Measurements from ENCODE around the gene C10orf143.
"Not testable (repeated sequence)": the region's sequence is repeated elsewhere in the genome, so short reads cannot be mapped to it uniquely, and the experiment has no call there.

Gene C10orf143

DNA sequence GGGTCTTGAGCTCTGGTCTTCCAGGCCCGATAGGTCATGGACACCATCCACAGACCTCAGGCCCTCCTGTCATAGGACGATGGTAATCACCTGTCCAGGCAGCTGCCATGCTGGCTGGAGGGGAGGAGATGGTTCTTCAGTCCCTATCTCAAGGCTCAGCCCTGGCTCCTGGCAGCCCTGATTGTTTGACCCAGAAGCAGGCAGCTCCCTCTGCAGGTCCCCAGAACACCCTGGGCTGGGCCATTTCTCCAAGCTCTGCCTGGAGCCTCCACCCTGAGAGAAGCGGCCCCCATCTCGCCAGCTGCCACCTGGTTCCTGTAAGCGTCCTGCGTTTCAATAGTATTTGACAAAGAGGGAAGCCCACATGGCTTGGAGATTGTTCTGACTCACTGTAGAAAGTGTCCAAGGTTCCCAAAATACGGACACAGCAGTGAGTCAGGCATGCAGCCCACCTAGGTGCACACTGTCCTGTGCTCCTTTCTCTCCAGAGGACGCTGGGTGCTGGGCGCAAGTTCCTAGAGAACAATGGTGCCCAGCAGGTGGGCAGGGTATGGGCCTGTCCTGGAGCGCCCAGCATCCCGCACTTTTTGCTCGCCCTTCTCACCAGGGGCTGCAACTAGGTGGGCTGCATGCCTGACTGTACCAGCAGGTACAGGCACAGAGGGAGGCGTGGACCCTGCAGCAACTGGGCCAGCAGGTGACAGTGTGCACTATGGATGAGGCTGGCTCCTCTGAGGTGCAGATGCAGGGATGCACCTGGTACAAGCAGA lies 74.1 kb downstream of the C10orf143 start:
- DNase-seq (ENCODE audit: low read depth, low spot score) = no peak

DNA sequence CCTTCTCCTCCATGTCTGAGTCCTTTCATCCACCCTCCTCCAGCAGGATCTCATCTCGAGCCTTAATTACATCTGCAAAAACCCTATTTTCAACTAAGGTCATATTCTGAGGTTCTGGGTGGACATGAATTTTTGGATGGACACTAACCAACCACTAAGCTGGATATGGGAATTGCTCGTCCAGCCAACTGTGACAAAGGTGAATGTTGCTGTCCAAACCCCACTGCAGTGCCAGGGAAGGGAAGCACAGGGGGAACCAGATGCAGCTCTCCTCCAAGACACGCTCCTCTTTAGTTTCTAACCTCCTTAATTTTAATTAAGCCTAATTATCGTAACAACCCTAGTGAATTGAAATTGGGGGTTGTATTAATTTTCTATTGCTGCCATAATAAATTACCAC lies 81.4 kb downstream of the C10orf143 start:
- DNase-seq (ENCODE audit: low read depth, low spot score) = no peak

DNA sequence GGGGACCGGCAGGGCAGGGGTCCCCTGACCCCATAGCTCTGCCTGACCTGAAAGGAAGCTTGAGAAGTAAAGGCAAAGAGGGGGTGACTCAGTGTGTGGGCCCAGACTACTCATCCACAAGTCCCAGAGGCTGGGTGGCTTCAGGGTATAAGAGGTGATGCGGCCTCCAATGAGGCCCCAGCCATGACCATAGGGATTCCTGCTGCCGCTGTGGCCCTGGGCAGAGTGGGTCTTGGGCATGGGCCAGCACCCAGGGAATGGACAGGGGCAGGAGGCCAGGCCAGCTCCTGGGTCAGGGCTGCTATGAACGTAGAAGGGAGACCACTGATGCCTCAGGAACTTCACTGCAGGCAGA lies 82.2 kb downstream of the C10orf143 start:
- DNase-seq (ENCODE audit: low read depth, low spot score) = no peak

DNA sequence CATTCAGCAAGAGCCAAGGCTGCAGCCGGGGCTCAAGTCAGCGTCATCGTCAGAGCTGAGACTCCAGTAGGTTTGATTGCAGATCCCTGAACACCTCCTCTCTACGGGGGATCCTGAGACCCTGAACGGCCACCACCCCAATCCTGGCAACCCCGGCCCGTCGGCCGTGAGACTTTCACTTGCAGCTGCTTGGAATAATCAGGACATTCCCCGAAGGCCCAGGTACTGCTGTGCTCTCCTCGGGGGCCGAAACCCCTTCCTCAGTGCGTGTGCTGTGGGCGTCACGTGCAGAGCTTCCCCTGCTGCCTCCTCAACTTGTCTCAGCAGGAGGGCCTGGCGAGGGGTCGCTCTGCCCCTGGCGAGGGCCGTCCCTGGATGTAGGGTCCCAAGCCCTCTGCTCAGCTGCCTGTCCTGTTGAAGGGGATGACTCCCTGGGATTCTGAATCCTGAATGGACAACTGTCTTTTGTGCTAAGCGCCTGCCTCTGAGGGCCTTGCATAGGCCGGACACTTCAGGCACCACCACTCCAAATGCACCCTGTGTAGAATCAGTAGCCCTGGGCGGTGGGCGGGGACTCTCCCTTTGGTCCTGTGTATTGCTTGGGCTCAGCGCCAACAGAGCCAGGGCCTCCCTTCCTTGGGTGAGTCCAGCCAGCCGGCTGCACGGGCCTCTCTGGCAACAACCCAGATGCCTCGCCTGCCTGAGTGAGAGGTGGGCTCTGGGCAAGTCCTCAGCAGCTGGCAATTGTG lies 82.7 kb downstream of the C10orf143 start:
- DNase-seq (ENCODE audit: low read depth, low spot score) = no peak

DNA sequence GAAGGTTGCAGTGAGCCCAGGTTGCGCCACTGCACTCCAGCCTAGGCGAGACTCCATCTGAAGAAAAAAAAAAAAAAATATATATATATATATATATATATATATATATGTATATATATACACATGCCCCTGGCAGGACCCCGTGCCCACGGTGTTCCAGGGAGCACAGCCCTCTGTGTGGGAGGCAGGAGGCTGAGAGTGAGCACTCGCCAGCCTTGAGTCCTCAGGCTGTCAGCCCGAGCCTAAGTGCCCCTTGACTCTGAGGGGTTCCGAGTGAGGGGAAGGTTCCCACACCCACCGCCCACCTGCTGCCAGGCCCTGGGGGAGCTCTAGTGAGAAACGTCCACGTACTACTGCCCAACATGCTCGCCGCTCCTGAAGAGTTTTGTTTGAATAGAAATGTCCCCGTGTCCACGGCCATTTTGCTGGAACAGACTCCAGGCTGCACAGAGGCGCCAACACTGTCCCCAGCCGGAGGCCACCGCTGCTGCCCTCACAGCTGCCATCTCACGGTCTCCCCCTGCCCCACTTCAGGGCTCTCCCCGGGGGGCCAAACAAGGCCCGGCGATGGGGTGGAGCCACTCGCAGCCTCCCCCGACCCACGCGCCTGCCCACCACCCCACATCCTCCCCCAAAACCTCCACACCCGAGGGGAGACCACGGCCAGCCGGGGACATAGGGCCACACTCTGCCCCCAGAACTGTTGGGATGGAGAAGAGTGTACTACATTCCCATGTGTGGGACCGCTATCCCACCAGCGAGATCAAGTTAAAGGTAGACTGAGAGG lies 83.8 kb downstream of the C10orf143 start:
- no peak for DNase-seq (ENCODE audit: low read depth, low spot score)

DNA sequence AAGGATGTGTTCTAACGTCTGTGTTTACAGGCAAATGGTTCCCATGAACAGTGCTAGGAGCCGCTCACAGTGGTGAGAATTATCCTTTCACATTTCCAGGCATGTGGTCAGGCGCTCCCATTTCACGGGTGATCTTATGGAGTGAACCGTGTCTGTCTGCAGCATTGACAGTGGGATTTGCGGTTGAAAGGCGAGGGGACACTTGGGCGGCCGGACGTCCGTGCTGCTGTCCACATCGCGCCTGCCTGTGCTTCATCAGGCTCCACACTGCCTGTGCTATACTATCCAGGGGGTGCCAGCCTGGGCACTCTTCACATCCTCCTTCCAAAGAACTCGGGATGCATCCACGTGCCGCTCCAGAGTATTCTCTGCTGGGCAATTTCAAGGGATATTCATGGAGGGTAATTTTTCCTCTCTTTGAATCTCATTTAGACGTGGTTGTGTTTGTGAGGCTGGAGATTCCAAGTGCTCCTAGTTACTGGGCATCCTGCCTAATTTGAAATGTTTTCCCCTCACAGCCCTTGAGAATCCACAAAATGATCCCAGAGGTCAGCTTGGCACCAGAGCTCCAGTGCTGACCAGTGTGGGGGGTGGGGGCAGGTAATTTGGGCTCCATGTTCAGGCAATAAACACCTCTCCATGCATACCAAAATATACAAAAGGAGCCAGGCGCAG lies 84.7 kb downstream of the C10orf143 start:
- DNase-seq (ENCODE audit: low read depth, low spot score) = no peak

DNA sequence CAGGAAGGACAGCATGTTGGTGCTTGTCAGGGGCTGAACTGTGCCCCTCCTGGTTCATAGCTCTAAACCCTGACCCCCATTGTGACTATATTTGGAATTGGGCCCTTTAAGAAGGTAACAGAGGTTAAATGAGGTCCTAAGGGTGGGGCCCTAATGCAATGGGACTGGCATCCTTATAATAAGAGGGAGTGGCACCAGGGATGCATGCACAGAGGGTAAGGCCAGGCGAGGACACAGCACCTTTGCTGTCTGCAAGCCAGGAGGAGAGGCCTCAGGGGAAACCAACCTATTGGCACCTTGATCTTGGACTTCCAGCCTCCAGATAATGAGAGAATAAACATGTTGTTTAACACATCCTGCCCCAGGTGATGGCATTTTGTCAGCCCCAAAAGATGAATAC lies 85.3 kb downstream of the C10orf143 start:
- no peak for DNase-seq (ENCODE audit: low read depth, low spot score)

DNA sequence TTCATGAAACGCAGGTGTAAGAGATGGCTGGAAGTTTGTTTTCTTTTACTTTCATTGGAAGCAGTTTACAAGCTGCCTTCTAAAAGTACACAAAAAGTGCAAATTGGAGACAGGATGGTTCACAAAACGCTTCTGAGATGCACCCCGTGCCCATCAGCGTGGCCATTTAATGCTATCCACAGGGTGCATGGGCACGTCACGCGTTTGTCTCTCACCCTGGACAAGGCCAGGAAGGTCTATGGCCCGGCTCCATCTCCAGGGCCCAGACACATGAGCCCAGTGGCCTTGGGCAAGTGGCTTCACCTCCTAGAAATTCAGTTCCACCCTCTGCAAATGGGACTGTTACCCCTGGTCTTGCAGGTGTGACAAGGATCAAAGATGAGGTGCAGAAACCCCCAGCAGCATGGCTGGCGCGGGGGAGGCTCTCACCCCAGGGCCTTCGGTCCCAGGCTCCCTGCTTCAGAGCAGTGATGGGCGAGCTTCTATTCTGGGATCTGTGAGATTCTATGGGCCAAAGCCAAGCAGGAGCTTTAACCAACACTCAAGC lies 85.8 kb downstream of the C10orf143 start:
- no peak for DNase-seq (ENCODE audit: low read depth, low spot score)

DNA sequence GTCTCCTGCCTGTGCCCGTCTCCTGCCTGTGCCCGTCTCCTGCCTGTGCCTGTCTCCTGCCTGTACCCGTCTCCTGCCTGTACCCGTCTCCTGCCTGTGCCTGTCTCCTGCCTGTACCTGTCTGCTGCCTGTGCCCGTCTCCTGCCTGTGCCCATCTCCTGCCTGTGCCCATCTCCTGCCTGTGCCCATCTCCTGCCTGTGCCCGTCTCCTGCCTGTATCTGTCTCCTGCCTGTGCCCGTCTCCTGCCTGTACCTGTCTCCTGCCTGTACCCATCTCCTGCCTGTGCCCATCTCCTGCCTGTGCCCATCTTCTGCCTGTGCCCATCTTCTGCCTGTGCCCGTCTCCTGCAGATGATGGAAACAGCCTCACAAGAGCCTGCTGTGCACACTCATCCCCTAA lies 86.3 kb downstream of the C10orf143 start:
- DNase-seq (ENCODE audit: low read depth, low spot score) = not testable (repeated sequence)

DNA sequence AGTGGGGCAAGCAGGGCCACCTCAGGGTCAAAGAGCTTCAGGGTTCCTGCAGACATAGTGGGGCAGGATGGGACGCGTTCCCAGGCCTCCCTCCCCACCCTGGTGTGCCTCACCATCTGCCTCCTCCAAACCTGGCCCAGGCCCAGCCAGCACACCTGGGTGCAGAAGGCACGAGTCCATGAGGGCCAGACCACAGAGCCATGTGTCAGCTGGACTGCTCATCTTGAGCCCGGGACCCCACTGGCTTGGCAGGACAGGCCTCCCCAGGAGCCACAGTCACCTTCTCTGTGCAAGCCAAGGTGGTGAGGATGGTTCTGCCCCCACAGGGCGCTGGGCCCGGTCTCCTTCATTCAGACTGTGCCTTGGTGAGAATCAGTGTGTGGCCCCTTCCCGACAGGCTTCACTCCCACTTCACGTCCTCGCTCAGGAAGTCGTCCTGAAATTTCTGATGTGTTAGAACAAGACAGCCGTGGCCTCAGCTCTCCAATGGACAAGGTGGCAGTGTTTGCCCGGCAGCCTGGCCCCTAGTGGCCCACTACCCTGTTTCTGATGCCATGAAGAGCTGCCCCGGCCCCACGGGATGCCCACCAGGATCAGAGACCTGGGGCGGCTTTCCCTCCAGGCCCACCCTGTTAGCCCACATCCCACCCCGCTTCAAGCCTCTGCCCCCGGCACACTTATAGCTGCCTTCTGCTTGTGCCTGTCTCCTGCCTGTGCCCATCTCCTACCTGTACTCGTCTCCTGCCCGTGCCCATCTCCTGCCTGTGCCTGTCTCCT lies 87.0 kb downstream of the C10orf143 start:
- DNase-seq (ENCODE audit: low read depth, low spot score) = no peak

DNA sequence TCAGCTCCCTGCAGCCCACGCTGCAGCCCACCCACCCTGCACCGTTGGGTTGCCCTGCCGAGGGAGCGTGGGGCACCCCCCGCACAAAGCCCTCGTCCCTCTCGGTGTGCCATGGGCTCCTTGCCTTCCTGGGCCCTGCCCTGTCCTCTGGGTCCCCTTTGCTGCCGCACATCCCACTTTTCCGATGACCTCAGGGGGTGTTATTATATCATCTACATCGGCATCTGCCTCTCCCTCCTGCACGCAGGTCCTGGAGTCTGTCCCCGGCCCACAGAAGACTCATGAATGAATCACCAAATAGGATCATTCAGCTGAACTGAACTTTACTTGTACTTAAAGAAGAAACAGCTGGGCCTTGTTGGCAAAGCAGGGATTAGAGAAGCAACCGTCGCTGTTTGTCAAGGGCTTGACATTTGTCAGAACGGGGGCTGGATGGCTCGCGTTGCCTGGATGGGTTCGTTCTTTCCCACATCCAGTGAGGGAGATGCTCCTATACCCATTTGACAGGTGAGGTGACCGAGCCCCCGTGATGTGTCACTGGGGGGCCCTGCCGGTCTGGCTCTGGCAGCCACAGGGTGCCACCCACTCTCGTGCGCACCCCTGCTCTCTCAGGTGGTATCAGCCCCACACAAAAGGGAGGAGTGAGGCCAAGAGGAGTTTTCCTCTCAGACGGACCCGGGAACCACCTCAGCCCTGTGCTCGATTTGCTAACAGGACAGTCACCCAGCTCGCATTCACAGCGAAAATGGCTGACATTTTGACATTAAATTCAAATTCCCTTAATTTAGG lies 87.9 kb downstream of the C10orf143 start:
- DNase-seq (ENCODE audit: low read depth, low spot score) = no peak

DNA sequence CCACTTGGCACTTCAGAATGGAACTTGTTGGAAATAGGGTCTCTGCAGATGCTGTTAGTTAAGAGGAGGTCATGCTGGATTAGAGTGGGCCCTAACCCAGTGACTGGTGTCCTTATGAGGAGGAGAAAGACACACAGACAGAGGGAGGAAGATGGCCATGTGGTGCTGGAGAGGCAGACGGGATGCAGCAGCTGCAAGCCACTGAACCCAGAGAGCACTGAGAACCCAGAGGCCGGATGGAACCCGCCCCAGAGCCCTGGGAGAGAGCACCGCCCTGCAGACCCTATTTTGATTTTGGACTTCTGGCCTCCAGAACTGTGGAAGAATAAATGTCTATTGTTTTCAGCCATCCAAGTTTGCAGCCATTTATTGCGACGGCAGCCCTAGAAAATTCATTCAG lies 88.5 kb downstream of the C10orf143 start:
- no peak for DNase-seq (ENCODE audit: low read depth, low spot score)

DNA sequence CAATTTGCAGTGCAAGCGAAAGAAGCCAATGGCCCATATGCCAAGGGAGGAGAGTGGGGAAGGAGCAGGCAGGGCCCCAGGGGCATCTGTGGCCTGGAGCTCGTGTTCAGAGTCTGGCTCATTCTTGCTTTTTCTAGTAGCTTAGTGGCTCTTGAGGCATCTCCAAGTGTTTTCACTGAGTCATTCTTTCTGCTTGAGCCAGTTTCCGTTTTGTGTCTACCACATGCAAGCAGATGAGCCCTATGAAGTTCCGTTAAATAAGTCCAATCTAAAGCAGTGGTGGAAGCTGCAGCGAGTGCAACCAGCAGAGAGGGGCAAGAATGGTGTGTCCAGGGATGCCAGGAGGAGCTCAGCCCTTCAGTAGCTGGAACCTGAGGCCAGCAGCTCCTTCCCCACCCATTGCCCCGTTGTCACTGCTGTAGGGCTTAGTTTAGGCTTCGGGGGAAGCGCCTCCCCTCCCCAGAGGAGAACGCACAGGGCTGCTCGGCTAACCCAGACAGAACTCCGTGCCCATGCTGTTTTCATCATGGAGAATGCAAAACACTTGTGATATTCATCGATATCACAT lies 89.2 kb downstream of the C10orf143 start:
- no peak for DNase-seq (ENCODE audit: low read depth, low spot score)

DNA sequence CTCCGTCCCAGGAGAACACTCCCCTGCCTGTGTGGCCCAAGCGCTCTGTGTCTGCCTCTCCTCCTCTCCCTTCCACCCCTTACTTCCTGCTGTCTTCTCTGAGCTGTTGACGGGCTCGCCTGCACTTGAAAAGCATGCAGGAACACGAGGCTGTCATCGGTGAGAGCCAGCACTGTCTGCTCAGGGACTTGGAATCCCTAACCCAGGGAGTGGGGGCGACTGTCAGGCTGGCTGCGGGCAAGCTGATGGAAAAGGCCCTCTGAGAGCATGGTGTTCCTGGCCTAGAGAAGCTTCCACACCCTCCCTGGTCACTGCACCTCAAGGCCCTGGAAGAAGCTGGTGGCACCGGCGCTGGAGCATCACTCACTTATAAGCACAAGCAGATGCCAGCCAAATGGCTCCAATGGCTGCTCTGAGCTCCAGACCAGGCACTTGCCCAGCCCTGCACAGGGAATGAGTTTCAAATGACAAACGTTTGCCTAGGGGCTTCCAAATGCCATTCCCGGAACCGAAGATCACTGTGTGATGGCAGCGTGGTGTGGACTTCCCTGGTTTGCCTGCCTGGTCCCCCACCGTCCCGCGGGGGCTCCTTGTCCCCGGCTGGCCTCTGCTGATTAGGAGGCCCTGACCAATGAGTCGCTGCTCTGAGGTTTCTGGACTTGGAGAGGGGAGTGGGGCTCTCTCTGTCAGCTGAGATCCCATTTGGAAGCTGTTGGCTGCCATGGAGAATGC lies 89.8 kb downstream of the C10orf143 start:
- DNase-seq (ENCODE audit: low read depth, low spot score) = no peak

DNA sequence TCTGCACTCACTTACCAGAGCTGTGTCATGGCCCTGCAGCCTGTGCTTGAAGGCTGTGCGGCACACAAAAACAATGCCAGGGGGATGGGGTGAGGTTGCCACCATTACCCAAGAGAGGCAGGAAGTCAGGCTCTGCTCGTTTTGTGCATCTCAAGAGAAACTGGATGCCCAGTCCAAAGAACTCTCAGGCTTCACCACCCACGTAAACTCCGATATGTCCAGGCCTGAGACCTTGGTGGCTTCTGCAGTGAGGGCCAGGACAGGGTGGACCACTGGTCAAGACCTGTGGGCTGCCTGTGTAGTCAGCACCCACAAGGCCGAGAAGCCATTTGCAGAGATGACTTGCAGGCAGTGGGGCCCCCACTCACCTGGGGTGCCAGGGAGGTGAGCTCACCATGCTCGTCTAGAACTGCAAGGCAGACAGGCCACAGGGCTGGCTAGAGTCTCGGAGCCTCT lies 91.9 kb downstream of the C10orf143 start:
- DNase-seq (ENCODE audit: low read depth, low spot score) = no peak

DNA sequence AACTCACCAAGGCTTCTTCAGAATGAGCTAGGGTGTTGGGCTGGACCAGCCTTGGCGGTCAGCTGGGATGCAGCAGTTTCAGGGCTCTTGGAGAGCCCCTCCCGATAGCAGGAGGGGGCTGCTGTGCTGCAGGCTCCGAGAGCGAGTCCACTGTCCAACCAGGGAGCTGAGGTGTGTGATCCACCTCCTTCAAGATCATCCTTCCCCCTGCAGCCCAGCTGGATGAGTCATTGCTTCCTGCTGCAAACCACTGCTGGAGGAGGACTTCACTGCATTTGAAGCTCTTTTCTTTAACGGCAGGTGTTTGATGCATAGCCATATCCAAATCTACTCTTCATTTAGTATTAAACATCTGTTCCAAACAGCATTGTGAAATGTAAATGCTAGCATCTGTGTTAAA lies 92.4 kb downstream of the C10orf143 start:
- no peak for DNase-seq (ENCODE audit: low read depth, low spot score)

DNA sequence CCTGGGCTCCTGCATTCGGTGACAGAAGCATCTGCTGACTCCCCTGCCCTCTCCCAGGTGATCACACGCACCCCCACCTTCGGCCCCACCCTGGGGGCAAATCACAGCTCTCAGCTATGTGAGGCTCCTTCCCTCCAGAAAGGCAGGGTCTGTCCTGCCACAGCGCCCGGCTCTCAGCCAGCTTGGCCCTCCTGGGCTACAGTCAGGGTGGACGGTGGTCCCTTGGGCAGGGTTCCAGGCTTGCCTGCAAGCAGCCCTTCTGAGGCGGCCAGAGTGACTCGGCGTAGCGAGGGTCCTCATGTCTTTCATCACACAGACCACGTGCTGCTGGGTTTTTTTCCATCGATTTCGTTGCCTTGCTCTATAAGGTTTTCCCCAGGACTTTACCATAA lies 93.0 kb downstream of the C10orf143 start:
- no peak for DNase-seq (ENCODE audit: low read depth, low spot score)

DNA sequence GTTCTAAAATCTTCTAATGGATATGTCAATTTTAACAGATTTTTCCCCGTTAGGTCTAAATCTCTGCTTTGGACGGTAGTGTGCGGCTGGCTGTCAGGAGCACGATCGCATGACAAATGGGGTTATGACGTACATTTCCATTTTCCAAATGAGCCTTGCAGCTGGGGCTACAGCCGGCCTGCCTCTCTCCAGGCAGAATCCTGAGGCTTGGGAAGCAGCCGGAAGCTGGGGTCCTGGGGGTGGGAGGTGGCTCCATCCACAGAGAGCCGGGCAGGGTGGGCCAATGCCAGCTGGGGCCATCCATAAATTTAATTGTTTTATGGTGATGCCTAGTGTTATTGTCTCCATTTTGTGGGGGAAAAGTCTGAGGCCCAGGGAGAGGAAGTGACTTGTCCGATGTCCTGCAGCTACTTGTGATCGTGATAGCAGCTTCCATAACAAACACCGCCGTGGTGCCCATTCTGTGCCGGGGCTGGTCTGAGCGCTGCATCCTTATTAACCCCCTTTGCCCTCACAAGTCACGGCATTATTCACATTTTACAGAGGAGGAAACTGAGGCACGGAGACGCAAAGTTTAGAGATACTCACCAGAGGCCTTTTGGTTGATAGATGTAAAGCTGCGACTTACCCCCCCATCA lies 93.5 kb downstream of the C10orf143 start:
- no peak for DNase-seq (ENCODE audit: low read depth, low spot score)
